A673 (cell line): ENCODE results near the gene PRR9.

Experiments
- EZH2 ChIP-seq: fragments of 200-600 bp; sonication (generic); IDR thresholded peaks from 2 replicates; pipeline ENCODE4 v1.6.1; 2017; ENCODE audit warnings: borderline replicate concordance, low read depth, mild to moderate bottlenecking, mixed read lengths, antibody characterized with exemption, low read length; ENCODE audit not compliant: poor library complexity, severe bottlenecking
- TF ChIP-seq, protein P1 (sequence below): fragments of 300-800, 200-600 bp; sonication (generic); conservative IDR thresholded peaks from 2 replicates; pipeline ENCODE4 v1.5.1; 2017; ENCODE audit warnings: low read depth, mild to moderate bottlenecking, antibody characterized with exemption, low read length, moderate library complexity, mixed read lengths

DNA sequence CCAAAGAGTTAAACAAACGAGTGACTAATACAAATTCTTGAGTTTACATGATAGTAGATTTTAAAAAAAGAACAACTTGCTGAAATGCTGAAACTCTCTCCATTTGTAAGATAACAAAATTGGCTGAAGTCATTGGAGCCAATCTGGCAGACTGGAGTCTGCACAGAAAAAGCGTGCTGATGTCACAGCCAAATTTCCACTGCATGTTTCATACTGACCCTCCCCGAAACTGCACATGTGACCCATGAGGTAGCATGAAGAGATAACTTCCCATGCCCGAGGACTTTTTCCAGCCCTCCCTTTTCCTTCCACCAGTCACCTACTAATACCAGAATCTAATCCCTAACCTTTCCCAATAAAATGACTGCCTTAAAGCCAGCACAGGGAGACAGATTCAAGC lies 15.4 kb upstream of the PRR9 start:
- TF ChIP-seq, protein P1, sequence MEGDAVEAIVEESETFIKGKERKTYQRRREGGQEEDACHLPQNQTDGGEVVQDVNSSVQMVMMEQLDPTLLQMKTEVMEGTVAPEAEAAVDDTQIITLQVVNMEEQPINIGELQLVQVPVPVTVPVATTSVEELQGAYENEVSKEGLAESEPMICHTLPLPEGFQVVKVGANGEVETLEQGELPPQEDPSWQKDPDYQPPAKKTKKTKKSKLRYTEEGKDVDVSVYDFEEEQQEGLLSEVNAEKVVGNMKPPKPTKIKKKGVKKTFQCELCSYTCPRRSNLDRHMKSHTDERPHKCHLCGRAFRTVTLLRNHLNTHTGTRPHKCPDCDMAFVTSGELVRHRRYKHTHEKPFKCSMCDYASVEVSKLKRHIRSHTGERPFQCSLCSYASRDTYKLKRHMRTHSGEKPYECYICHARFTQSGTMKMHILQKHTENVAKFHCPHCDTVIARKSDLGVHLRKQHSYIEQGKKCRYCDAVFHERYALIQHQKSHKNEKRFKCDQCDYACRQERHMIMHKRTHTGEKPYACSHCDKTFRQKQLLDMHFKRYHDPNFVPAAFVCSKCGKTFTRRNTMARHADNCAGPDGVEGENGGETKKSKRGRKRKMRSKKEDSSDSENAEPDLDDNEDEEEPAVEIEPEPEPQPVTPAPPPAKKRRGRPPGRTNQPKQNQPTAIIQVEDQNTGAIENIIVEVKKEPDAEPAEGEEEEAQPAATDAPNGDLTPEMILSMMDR = no peak
- TF ChIP-seq EZH2 = no peak
